ENCODE results near the gene ADGRF3.
"Not testable (repeated sequence)": the region's sequence is repeated elsewhere in the genome, so short reads cannot be mapped to it uniquely, and the experiment has no call there.

ADGRF3 gene

DNA sequence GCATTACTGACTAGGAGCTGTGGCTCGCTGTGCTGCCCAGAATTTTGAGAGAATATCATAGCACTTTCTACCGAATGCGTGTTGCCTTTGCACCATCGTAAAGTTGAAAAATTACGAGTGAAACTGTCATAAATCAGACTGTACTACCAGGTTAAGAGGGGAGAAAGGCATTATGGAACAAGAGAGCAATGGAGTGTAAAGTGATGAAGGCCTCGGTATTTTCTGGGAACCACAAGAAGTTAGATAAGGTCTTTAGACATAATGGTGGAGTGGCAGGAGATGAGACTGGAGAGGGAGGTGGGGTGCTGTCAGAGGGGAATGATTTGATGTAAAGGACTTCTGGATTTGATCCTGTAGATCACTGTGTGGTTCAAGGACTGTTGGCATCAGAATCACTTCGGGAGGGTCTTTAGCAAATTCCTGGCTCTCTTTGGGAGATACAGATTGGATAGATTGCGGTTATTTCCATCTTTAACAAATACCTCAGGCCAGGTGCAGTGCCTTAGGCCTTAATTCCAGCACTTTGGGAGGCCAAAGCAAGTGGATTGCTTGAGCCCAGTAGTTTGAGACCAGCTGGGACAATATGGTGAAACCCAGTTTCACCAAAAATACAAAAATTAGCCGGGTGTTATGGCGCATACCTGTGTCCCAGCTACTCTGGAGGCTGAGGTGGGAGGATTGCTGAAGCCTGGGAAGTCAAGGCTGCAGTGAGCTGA, 4.9 kb upstream of the ADGRF3 start:
- in situ Hi-C loops (cut with MboI; ENCODE audit: low sequenced_read_pairs) = no loop called here

DNA sequence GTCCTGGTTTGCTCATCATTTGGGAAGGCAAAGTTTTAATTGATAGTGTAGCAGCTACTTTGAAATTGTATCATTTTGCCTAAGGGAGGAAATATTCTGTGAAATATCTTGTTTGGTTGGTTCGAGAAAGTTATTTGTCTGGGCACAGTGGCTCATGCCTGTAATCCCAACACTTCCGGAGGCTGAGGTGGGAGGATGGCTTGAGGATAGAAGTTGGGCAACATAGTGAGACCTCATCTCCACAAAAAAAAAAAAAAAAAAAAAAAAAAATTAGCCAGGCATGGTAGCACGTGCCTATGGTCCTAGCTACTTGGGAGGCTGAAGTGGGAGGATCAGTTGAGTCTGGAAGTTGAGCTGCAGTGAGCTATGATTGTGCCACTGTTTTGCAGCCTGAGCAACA, 3.1 kb upstream of the ADGRF3 start:
- in situ Hi-C loops (cut with MboI; ENCODE audit: low sequenced_read_pairs) = no loop called here

DNA sequence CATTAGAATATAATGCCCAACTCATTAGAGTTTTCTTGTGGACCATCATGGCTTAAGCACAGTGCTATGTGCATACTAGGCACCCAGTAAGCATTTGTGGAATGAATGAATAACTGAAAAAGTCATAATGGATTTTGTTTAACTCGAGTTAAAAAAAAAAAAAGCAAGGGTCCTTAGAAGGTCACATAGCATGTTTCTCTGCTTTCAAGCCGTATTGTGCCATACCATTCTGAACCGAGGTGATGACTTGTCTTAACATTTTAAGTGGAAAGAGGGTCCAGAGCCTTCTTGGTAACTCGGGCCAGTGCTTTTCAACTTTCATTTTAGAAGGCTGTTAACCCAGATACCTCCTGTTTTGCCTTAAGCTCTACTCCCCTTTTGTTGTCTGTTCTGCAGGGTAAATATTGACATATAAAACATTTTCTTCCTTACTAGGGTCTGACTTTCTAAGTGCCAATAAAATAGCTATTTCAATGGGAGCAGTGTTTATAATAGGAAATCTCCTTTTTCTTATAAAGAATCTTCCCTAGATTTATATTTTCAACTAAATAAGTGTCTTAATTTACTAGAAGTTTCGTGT, 787 bp upstream of the ADGRF3 start:
- in situ Hi-C loops (cut with MboI; ENCODE audit: low sequenced_read_pairs) = no loop called here

DNA sequence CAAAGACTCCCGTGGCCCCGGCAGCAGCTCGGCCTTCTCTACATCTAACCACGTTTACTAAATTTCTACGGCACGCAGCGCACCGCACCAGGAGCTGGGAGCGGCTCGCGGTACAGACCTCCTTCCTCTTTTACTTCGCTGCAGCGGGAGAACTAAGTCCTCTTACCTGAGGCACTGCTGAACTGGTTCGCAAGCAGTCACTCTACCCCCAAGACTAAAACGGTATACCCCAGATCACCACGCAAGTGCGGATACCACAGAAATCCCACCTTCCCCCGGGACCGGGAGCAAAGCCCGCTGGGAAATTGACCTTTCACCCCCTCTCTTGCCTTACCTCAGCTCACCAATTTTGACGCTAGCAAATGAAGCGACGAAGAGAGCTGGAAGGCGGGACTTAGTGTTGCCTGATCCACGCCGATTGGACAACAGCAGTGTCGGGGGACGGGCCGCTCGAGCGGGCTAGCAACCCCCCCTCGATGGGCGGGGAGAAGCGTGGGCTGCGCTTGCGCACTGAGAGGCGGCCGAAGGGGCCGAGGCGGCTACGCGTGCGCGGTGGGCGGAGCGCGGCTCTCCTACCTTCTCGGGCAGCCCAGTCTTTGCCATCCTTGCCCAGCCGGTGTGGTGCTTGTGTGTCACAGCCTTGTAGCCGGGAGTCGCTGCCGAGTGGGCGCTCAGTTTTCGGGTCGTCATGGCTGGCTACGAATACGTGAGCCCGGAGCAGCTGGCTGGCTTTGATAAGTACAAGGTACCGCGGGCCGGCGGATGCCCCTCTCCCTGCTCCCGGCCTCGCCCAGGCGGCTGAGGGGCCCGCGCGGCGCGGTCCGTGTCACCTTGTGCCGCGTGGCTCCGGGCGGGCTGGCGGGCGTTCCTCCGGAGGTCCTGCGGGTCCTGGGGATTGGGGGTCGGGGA, 790 bp downstream of the ADGRF3 start, which contains the start of gene SELENOI:
SELENOI (plus strand) TSS at position 599 of the 909 bp plus-strand sequence; CDS start at position 689, 90 bp downstream.
- in situ Hi-C loops (cut with MboI; ENCODE audit: low sequenced_read_pairs) = no loop called here

DNA sequence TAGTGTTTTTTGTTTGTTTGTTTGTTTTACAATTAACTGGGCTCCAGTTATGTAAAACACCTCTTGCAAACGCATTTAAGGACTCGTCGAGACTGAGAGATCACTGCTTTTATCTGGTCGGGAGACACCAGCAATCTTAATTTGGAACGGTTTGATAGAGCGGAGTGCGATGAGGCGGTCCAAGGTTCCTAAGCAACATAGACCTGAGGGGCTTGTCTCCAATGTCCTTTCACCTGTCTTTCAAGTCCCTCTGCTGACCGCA, 1.4 kb downstream of the ADGRF3 start:
- in situ Hi-C loops (cut with MboI; ENCODE audit: low sequenced_read_pairs) = no loop called here

DNA sequence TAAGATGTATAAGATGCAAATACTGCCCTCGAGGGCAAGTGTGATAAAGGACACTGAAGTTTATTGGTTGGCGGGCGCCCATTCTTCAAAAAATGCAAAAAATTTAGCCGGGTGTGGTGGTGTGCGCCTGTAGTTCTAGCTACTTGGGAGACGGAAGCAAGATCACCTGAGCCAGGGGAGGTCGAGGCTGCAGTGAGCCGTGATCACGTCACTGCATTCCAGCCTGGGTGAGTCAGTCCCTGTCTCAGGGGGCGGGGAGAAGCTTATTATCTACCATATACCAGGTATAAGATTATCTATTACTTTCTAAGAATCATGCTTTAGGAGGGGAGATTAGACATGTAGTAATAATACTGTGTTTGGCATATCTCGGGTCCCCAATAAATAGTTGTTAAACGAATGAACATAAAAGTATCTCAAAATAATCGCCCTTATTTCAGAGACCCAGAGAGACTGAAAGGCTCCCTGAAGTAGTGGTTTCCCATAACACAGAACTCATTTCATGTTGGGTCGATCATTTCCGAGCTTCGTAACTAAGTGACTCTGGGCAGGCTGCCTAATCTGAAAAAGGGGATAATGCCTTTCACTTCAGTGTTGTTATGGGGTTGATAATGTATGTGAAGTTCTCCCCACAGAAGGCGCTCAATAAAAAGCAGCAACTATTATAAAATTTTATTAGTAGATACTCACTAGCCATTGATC, 1.9 kb downstream of the ADGRF3 start:
- in situ Hi-C loops (cut with MboI; ENCODE audit: low sequenced_read_pairs) = no loop called here

DNA sequence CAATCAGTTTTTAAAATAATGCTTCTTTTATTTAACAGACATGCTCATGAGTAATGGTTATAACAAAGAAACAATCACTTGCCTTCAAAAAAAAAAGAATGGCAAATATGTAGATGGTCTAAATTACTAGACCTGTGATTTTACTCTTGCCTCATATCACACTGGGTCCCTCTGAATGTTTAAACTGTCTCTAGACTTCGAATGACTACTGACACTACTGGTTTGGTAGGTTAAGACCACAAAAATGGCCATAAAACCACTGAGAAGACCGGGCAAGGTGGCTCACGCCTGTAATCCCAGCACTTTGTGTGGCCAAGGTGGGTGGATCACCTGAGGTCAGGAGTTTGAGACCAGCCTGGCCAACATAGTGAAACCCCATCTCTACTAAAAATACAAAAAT, 5.8 kb downstream of the ADGRF3 start:
- in situ Hi-C loops (cut with MboI; ENCODE audit: low sequenced_read_pairs) = no loop called here

DNA sequence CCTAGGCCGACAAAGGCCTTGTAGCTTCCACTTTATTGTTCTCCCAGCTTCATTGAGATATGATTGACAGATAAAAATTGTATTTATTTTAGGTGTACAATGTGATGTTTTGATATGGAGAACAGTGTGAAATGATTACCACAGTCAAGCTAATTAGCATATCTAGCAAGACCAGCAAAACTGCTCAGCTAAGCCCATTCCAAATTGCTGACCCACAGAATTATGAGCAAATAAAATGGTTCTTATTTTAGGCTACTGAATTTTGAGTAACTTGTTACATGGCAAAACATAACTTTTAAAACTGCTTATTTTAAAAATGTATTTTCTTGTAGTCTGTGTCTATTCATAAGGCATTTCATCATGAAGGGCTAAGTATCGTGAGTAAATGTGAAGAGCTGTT, 9.3 kb downstream of the ADGRF3 start:
- in situ Hi-C loops (cut with MboI; ENCODE audit: low sequenced_read_pairs) = no loop called here

DNA sequence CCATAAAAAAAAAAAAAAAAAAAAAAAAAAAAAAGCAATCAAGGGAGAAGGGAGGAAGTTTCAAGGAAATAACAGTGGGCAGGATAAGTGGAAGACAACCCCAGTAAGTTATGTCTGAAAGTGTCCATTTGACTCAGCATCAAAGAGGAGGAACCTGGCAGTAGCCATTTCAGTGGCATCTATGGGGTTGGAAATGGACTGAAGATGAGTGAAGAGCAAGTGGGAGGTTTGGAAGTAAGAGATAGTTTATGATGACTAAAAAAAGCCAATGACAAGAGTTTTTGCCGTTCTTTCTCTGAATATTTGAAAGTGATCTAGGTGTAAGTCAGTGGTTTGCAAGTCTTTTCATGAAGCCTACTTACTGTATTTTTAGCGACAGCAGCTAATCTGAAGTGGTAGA, 9.9 kb downstream of the ADGRF3 start:
- in situ Hi-C loops (cut with MboI; ENCODE audit: low sequenced_read_pairs) = no loop called here

DNA sequence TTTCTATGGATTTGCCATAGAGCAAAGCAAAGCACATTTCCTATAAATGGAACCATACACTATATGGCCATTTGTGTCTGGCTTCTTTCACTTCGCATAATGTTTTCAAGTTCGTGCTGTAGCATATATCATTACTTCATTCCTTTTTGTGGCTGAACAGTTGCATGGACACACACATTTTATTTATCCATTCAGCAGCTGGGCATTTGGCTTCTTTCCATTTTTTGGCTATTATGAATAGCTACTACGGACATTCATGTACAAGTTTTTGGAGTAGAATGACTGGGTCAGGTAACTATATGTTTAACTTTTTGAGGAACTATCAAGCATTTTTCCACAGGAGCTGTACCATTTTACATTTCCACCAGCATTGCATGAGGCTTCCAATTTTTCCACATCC, 11.4 kb downstream of the ADGRF3 start:
- in situ Hi-C loops (cut with MboI; ENCODE audit: low sequenced_read_pairs) = no loop called here

DNA sequence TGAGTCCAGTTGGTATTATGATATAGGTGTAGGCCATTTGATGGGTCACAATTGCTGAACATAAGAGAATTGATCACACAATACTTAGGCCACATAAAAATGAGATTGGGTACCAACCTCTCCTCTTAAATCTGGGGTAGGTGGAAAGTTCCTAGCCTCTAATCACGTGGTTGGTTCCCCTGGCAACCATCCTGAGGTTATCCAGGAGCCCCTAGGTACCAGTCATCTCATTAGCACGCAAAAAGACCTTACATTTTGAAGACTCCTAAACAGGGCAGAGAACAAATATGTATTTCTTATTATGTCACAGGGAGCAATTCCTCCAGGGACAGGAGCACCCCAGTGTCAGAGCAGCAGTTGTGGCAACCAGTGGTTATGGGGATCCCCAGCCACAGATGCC, 13.3 kb downstream of the ADGRF3 start:
- in situ Hi-C loops (cut with MboI; ENCODE audit: low sequenced_read_pairs) = no loop called here

DNA sequence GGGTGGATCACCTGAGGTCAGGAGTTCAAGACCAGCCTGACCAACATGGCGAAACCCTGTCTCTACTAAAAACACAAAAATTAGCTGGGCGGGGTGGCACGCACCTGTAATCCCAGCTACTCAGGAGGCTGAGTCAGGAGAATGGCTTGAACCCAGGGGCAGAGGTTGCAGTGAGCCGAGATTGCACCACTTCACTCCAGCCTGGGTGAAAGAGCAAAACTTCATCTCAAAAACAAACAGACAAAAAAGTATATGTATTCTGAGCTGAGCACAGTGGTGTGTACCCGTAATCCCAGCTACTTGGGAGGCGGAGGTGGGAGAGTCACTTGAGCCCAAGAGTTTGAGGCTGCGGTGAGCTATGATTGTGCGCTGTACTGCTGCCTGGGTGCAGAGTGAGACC, 15.3 kb downstream of the ADGRF3 start:
- in situ Hi-C loops (cut with MboI; ENCODE audit: low sequenced_read_pairs) = not testable (repeated sequence)

DNA sequence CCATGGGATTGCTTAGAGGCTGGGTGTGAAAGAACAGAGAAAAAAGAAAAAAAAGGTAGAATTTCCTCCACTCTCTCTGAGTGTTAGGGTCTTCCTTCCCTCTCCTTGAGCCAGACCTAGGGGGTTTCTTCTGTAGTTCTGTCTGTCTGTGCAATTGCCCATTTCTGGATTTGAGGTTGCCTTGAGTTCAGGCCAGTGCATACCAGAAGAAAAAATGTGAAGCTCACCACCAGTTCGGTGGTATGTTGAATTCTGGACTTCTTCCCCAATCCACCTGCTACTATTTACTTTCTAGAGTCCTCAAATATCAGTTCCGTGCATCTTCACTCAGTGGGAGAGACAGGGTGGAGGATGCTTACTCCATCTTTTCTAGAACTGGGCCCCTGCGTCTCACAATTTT, 16.0 kb downstream of the ADGRF3 start:
- in situ Hi-C loops (cut with MboI; ENCODE audit: low sequenced_read_pairs) = no loop called here

DNA sequence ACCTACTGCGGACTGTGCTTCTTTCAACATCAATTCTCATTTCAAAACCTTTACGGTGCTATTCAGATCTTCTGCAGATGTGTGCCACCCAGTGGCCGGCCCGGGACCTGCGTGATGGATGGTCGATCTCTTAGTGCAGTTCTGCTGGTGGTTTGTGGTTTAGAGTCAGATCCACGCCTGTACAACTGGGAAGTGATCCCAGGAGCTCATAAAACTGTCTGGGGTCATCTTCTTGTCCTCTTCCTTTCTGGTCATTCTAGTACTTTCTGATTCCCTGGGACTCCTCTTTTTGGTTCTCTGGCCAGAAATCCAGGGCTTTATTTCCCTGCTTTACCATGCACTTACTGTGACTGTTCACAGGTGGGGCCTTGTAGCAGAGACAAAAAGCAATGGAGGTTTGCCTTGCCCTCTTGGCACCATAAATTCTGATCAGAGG, 16.5 kb downstream of the ADGRF3 start:
- in situ Hi-C loops (cut with MboI; ENCODE audit: low sequenced_read_pairs) = no loop called here

DNA sequence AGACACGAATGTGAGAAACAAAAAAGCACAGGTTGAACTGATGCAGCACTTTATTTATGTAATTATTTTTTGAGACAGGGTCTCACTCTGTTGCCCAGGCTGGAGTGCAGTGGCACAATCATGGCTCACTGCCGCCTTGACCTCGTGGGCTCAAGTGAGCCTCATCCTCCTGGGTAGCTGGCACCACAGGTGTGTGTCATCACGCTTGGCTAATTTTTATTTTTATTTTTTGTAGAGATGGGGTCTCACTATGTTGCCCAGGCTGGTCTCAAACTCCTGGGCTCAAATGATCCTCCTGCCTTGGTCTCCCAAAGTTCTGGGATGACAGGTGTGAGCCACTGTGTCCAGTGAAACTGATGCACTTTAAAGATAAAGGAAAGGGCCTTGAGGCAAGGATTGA, 17.5 kb downstream of the ADGRF3 start:
- in situ Hi-C loops (cut with MboI; ENCODE audit: low sequenced_read_pairs) = not testable (repeated sequence)

DNA sequence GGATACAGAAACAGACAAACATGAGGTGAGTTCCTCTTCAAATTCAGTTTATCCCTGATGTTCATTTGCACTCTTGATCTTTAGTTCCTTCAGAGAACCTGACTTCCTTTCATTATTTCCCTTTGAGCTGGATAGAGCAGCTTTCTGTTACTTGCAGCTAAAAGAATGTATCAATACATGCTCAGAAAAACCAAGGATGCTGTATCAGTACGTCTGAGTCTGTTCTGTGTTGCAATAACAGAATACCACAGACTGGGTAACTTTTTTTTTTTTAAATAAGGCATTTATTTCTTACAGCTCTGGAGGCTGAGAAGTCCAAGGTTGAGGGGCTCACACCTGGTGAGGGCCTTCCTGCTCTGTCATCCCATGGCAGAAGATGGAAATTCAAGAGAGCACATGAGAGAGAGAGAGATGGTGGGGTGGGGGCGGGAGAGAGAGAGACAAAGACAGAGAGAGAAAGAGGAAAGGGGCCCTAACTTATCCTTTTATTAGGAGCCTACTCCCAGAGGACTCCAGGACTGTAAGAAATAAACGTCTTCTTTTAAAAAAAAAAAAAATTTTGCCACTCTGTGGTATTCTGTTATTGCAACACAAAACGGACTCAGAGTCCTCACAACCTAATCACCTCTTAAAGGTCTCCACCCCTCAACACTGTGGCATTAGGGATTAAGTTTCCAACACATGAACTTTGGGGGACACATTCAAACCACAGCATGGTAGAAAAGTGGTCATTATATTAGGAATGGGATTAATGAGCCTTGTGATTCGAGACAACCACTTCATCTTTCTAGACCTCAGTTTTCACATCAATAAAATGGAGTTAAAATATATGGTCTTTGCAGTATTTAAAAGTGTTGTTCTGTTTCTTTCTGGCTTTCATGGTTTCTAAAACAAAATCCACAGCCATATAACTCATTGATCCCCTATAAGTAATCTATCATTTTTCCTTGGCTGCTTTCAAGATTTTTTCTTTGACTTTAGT, 19.0 kb downstream of the ADGRF3 start:
- in situ Hi-C loops (cut with MboI; ENCODE audit: low sequenced_read_pairs) = no loop called here

DNA sequence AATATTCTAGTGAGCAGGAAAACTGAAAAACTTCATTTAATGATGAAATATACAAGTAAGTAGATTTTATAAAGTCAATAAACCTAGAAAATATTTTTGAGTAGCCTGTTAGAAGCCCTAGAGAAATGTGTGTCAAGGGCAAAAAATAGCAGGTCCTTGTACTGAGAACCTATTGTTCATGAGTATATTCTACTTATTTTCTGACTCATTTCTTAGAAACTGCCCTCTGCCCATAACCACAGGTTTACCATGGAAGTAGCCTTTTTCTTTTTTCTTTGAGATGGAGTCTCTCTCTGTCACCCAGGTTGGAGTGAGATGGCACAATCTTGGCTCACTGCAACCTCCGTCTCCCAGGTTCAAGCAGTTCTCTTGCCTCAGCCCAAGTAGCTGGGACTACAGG, 20.1 kb downstream of the ADGRF3 start:
- in situ Hi-C loops (cut with MboI; ENCODE audit: low sequenced_read_pairs) = no loop called here

DNA sequence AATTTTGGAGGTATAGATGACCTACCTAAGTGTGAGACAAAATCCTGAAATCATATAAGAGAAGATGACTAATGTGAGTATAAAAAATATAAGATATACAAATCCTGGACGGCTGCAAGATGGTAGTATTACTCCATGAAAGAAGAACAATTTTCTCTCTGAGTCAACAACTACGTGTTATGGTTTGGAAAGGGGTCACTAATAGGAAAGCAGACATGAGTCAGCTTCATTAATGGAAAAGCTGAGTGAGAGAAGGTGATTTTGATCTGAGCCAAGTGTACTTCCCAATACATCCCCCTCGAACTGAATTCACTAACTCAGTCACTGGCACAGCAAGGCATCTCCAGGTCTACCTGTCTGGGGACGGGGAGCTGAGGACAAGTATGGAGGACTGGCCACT, 20.7 kb downstream of the ADGRF3 start:
- in situ Hi-C loops (cut with MboI; ENCODE audit: low sequenced_read_pairs) = no loop called here

DNA sequence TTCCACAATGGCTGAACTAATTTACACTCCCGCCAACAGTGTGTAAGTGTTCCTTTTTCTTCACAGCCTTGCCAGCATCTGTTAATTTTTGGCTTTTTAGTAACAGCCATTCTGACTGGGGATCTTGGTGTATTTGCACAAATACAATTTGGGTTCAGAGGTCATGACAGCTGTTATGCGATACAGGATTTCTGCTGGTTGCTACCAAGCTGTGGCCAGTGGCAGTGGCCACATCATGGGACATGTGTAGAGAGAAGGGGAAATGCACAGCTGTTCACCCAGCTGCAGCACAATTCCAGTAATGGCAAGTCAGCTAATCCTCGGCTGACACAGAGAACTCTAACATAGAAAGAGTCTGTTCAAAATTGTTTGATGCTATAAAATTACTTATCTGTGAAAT, 21.7 kb downstream of the ADGRF3 start:
- in situ Hi-C loops (cut with MboI; ENCODE audit: low sequenced_read_pairs) = no loop called here

DNA sequence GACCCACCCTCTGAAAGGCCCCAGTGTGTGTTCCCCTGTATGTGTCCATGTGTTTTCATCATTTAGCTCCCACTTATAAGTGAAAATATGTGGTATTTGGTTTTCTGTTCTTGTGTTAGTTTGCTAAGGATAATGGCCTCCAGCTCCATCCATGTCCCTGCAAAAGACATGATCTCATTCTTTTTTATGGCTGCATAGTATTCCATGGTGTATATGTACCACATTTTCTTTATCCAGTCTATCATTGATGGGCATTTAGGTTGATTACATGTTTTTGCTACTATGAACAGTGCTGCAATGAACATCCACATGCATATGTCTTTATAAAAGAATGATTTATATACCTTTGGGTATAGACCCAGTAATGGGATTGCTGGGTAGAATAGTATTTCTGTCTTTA, 22.1 kb downstream of the ADGRF3 start:
- in situ Hi-C loops (cut with MboI; ENCODE audit: low sequenced_read_pairs) = not testable (repeated sequence)

Data from HL-60/S4 (cell line).